ENCODE data around the gene ODAD4.
"Not testable (repeated sequence)": the region's sequence is repeated elsewhere in the genome, so short reads cannot be mapped to it uniquely, and the experiment has no call there.

The ODAD4 gene

GRCh38 chr17:42010898-42011516 lies 80.6 kb downstream of the ODAD4 start:
- Mint-ChIP-seq H3K36me3 (peaks cover 2% of the 10 kb centered on the region), H3K4me3 (no peak overlapping the region), H3K9me3 (ENCODE audit: low read depth) (no peaks in the 10 kb centered on the region), H3K4me1 (ENCODE audit: low read depth) (peaks cover 56% of the 10 kb centered on the region), H3K27me3 (no peaks in the 10 kb centered on the region), H3K27ac (peak overlapping the region; percentile 38)

GRCh38 chr17:42012363-42012762 lies 81.9 kb downstream of the ODAD4 start:
- not testable (repeated sequence) for H3K27ac Mint-ChIP-seq; H3K27me3 Mint-ChIP-seq; H3K4me3 Mint-ChIP-seq; H3K36me3 Mint-ChIP-seq; H3K9me3 Mint-ChIP-seq (ENCODE audit: low read depth)
- H3K4me1 Mint-ChIP-seq (ENCODE audit: low read depth) = peaks cover 56% of the 10 kb centered on the region

GRCh38 chr17:42013740-42014139 lies 83.3 kb downstream of the ODAD4 start:
- Mint-ChIP-seq H3K27ac (peak overlapping the region; percentile 68), H3K4me1 (ENCODE audit: low read depth) (peaks cover 65% of the 10 kb centered on the region)
- not testable (repeated sequence) for H3K36me3 Mint-ChIP-seq; H3K9me3 Mint-ChIP-seq (ENCODE audit: low read depth); H3K27me3 Mint-ChIP-seq; H3K4me3 Mint-ChIP-seq

Measured in activated naive CD8-positive, alpha-beta T cell (primary cell).